ENCODE results near the gene NRIP2.

NRIP2 gene

DNA sequence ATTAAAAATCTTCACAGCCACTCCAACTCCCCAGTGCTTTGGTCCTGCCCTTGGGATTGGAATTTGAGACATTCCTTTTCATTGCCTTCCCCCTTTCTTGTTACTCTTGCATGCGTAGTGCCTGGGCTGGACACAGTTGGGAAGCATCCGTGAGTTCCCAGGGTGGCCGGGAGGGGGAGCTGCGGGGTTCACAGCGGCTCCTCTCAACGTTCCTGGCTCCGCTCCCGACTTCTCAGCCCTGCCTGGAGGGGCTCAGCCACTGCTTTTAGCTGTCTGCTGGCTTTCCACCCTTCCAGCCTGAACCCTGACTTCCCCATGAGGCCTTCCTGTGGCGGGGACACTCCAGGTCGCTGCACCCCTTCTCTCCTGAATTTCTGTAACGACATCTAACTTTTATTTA lies 18.8 kb upstream of the NRIP2 start:
- DNase-seq, result peak; percentile 79
- in situ Hi-C loops (cut with MboI; ENCODE audit: low pct_unique_long_range_greater_than_20kb, low sequenced_read_pairs), result no loop called here

DNA sequence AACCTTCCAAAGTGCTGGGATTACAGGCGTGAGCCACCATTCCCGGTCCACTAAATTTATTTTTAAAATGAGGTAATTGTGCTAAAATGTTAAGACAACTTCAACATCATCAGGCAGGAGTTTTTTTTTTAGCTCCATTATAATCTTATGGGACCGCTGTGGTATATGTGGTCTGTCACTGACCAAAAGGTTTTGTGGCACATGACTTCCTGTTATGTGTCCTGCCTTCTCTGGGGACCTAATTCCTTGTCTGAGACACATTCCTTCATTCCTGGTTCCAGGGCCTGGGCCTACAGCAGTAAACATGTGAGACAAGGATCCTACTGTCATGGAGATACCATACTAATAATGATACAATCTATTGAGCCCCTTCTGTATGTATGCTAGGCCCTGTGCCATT lies 17.1 kb upstream of the NRIP2 start:
- no peak for DNase-seq
- in situ Hi-C loops (cut with MboI; ENCODE audit: low pct_unique_long_range_greater_than_20kb, low sequenced_read_pairs), result no loop called here

DNA sequence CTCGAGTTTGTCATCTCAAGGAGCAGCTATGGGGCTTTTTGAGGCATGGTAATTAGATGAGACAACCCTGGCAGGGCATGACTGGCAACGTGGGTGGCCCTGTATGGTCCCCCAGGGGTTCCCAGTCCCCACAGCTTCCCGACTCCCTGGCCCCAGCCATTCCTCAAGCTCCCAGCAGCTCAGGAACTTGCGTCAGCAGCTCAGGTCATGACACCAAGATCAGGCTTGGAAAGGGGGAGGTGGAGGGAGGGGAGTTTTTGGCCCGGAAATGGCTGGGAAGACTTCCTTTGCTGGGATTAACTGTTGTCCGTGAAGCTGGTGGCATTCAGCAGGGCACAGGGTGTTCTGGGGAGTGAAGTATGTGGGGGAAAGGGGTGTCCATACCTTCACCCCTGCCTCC lies 10.4 kb upstream of the NRIP2 start:
- in situ Hi-C loops (cut with MboI; ENCODE audit: low pct_unique_long_range_greater_than_20kb, low sequenced_read_pairs), result no loop called here
- DNase-seq, result no peak

DNA sequence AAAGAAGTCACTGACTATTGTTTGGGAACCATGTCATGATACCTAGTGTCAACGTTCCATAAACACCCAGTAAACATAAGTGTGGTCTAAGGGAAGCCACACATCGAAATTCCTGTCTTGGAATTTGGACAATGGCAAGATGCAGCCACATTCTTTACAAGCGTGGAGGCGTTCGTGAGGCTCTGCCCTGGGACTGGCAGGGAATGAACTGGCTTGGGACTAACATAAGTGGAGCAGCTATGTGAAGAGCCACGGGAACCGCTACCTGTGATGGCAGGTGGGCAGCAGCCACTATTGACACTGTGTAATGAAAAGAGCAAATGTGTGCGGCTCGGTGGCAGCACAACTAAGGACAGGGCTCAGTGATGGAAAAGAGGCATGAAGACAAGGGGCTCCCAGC lies 10.0 kb upstream of the NRIP2 start:
- in situ Hi-C loops (cut with MboI; ENCODE audit: low pct_unique_long_range_greater_than_20kb, low sequenced_read_pairs), result no loop called here
- no peak for DNase-seq

DNA sequence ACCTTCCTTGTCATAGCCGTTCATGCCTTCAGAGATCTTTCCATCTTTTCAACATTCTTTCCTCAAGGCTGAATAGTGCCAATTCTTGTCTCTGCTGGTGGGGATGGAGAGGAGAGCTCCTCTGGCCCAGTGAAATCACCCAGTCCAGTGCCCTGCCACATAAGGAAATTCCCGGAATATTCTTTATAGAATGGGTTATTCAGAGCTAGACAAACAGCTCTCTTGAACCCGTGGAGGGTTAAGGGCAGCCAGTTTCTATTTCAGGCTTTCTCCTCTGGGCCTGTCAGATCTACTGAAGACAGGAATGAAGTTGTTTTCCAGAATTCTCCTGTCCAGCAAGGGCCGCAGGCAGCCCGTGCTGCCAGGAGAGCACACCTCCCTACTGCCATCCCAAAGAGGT lies 8.1 kb upstream of the NRIP2 start:
- no peak for DNase-seq
- in situ Hi-C loops (cut with MboI; ENCODE audit: low pct_unique_long_range_greater_than_20kb, low sequenced_read_pairs), result no loop called here

DNA sequence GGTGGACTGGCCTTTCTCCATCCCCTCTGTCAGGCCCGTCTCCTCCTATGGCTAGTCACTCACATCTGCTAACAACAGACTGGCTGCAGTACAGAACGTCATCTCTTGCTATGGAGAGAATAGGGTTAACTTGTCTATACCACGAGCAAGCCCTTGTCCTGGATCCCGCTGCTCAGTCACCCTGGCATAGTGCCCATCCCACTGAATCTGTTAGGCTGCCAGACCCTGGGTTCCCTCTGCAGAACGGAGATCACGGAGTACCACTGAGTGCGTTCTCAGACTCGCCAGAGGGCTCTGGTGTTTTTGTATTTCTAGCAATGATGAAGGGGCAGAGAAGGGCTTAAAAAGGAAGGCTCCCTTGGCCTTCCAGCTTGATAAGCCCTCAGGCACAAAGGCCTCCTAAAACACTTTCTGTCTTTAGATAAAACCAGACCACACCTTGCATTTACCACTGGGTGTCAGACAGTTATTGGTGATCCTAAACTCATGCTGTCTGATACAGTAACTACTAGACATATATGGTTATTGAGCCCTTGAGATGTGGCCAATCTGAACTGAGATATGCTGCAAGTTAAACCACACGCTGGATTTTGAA lies 6.3 kb upstream of the NRIP2 start:
- in situ Hi-C loops (cut with MboI; ENCODE audit: low pct_unique_long_range_greater_than_20kb, low sequenced_read_pairs), result no loop called here
- no peak for DNase-seq

DNA sequence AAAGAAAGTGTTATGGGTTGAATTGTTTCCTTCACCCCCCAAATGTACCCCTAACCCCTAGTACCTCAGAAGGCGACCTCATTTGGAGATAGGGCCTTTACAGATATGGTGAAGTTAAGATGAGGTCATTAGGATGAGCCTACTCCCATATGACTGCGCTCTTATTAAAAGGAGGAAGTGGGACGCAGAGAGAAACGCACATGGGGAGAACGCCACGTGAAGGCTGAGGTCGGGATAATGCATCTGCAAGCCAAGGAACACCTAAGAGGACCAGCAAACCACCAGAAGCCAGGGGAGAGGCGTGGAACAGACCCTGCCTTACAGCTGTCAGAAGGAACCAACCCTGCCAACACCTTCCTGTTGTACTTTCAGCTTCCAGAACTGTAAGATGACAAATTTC lies 1.7 kb upstream of the NRIP2 start:
- in situ Hi-C loops (cut with MboI; ENCODE audit: low pct_unique_long_range_greater_than_20kb, low sequenced_read_pairs), result no loop called here
- no peak for DNase-seq

DNA sequence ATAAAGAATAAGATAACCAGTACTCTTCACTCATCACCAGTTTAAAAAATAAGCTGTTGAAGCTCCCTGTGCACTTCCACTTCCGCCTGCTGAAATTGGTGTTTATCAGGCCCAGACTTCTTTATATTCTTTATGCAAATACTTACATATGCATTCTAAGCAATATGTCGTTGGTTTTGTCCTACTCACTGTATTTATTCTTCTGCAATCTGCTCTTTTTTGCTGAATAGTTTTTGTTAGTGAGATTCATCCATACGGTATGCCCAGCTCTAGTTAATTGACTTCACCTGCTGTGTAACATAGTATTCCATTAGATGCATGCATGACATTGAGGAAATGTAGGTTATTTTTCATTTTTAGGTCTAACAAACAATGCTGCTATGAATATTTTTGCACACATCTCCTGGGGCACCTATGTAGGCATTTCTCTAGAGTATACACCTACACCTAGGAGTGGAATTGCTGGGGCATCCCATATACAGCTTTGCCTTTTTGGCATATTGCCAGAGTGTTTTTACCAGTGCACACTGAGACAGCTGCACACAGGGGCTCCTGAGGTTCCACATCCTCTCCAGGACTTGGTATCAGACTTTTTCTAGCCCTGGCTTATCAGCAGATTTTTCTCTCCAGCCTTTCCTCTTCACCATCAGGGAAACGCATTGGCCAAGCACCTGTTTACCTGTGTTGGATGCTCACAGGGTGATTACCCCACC lies 1.0 kb upstream of the NRIP2 start:
- in situ Hi-C loops (cut with MboI; ENCODE audit: low pct_unique_long_range_greater_than_20kb, low sequenced_read_pairs), result no loop called here
- no peak for DNase-seq

DNA sequence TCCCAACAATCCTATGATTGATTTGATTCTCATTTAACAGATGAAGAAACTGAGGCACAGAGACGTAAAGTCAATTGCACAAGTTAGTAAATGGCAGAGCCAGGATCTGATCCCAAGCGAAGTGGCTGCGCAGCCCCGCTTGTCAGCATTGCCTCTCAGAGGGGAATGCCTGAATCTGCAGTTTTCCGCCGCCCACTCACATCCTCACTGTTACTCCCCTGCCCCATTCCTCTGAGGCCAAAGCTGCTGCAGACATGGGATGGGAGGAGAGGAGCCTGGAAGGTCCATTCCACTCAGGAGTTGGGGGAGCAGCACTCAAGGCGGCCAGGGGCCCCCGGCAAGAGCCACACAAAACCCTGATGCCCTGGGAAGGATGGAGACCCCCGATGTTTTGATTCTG lies 1.0 kb downstream of the NRIP2 start:
- no peak for DNase-seq
- in situ Hi-C loops (cut with MboI; ENCODE audit: low pct_unique_long_range_greater_than_20kb, low sequenced_read_pairs), result no loop called here

DNA sequence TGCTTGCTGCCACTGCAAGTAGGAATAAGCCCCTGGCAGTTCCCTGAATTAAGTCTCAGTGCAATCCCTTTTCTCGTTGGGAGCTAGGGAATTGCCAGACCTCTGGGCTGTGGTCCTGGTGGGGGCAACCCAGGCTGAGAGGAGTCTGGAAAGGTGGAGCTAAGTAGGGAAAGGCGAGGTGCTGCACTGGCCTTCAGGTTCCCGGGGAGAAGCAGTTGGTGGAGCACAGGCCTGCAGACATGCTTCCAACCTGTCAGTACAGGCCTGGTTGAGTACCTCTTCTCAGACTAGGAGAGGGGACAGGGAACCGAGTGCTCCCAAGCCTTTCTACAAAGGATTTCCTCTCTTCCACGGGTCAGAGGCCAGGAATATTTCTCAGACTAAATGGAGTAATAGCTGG lies 1.5 kb downstream of the NRIP2 start:
- DNase-seq, result no peak
- in situ Hi-C loops (cut with MboI; ENCODE audit: low pct_unique_long_range_greater_than_20kb, low sequenced_read_pairs), result no loop called here

DNA sequence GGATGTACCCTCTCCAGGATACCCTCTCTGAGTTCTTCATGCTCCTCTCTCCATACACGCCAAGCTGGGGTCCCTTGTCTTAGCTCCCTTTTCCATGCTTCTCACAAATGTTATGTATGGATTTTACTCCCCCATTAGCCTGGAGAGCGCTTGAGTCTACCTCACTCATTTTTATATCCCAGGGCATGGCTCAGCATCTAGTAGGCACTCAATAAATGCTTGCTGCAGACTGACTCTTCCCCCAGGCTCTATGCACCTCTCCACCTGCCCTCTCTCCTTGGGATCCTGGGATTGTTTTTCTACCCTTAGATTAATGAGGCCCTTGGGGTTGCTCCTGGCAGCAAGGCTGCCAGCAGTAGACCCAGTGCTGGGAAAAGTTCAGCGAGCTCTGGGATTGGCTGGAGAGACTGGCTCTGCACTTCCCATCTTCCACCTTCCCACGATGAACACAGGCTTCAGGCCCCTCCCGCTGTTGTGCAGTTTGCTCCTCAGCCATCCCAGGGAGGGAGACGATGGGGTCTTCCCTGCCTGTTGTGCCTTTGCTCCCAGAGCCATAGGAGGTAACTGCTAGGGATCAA lies 2.2 kb downstream of the NRIP2 start:
- DNase-seq, result no peak
- in situ Hi-C loops (cut with MboI; ENCODE audit: low pct_unique_long_range_greater_than_20kb, low sequenced_read_pairs), result no loop called here

DNA sequence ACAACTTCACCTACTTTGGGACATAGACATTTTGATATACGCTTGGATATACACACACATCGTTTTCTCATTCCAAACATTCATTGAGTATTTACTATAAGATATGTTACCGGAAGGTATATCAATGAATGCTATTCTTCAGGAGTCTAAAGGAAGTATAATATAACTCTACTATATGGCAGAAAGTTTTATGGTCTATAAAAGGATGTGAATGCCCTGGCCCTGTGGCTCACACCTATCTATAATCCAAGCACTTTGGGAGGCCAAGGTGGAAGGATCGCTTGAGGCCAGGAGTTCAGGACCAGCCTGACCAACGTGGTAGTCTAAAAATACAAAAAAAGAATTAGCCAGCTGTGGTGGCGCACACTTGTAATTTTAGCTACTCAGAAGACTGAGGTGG lies 5.6 kb downstream of the NRIP2 start:
- in situ Hi-C loops (cut with MboI; ENCODE audit: low pct_unique_long_range_greater_than_20kb, low sequenced_read_pairs), result no loop called here

DNA sequence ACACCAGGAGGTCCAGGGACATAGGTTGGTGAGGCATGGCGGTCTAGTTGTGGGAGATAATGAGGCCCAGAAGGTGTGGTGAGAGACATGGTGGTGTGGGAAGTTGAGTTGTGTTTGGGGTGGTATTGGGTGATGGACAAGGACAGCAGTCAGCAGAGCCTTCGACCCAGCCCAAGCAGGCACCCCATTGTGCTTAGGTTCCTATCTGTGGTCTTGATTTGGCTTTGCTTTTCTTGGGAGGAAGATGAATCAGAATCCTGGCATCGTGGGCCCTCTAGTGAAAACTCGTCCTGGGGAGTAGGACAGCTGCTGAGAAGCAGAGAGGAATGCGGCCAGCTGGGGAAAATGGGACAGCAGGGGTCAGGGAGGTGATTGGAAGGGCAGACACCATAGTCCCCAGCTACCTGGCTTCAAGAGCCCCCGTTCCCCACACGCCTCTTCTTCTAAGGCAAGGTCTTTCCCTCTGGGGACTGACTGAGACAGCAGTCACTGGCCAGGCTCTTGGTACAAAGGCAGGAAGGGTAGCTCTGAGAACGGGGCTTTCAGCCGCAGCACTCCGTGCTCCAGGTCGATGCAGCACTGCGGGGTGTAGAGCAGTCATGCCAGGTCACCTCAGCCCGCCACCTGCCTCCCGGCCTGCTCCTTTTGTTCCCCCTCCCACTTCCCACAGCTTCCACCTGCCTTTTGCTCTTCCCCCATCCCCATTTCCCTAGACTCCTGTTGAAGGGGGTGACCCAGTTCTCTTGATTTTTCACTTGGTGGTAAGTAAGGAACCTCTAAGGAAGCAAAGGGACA lies 7.9 kb downstream of the NRIP2 start:
- no peak for DNase-seq
- in situ Hi-C loops (cut with MboI; ENCODE audit: low pct_unique_long_range_greater_than_20kb, low sequenced_read_pairs), result no loop called here

More for the DNA sequence above, 5.6 kb downstream of the NRIP2 start:
- DNase-seq, result no peak

DNA sequence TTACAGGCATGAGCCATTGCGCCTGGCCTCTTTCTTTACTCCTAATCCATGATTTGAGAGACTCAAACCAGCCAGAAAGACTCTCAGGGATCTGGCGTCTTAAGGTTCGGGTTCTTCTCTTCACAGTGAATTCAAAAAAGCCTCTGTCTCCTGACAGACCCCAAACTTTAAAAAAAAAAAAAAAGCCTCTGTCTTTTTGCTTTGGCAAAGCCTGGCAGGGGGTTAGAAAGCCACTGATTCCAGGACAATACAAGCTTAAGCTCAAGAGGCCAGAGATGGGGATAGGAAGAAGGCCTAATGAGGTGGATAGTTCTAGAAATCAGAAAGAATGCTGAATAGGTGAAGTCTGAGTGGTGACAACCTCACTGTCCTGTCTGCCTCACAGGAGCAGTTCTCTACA lies 8.8 kb downstream of the NRIP2 start:
- DNase-seq, result no peak
- in situ Hi-C loops (cut with MboI; ENCODE audit: low pct_unique_long_range_greater_than_20kb, low sequenced_read_pairs), result no loop called here

DNA sequence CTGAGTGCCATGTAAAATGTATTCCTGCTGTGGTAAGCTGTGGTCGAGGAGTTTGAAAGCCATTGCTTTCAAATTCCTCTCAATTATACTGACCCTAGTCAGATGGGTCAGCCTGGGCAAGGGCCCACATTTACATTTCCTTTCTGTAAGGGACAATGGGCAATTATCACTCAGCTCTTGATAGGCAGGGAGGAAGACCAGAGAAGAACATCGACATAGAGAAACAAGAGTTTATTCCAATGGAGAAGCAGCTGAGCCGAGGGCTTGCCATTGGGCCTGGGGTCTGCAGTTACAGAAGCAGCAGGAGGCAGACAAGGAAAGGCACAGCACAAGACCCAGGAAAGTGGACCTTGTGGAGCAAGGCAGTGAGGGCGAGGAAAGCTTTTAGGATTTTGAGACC lies 9.7 kb downstream of the NRIP2 start:
- no peak for DNase-seq
- in situ Hi-C loops (cut with MboI; ENCODE audit: low pct_unique_long_range_greater_than_20kb, low sequenced_read_pairs), result no loop called here

DNA sequence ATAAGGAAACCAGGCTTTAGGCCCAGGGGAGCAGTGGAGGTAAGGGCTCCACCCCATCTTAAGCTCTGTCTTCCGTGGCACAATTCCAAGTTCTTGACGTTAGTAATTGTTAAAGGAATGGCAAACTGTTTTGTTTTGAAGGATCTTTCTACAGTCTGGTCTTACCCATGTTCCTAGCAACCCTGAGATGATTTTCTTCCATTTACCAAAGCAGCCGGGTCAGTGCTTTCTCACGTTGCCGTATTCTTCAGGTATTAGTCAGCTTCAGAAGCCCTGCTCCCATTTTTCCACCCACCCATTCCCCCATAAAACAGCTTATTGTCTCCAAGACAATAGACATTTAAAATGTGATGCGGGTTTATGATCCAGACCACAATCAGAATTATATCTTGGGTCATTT lies 10.3 kb downstream of the NRIP2 start:
- in situ Hi-C loops (cut with MboI; ENCODE audit: low pct_unique_long_range_greater_than_20kb, low sequenced_read_pairs), result no loop called here
- no peak for DNase-seq

DNA sequence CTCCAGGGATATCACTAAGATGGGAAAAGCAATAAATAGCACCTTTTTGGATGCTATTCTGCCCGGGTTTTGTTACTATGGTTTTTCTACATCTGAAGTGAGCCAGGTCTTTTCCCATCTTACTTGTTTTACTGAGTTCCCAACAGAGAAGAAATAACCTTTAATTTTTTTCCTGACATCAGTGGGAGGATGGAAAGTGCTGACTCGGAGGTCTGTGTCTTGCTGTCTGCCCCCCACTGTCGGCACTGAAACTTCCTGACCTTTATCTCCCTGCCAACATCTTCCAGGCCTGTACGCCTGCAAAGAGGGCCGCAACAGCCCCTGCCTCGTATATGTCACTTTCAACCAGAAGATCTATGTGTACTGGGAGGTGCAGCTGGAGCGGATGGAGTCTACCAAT lies 11.4 kb downstream of the NRIP2 start:
- in situ Hi-C loops (cut with MboI; ENCODE audit: low pct_unique_long_range_greater_than_20kb, low sequenced_read_pairs), result no loop called here
- no peak for DNase-seq

DNA sequence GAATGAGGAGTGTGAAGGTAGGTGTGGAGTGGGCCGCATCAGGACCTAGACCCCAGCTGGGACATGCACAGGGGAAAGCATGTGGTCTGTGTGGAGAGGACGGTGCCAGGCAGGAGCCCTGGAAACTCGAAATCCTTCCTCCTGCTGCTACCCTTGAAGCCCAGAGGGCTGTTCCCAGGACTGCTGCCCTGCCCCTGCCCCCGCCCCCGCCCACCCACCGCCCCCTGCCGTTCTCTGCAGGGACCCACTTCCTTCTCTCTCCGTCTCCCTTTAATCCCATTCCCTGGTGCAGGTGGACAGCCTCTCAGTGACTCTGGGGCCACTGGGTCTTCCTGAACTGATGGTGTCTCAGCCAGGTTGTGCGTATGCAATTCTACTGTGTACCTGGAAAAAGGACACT lies 14.4 kb downstream of the NRIP2 start:
- in situ Hi-C loops (cut with MboI; ENCODE audit: low pct_unique_long_range_greater_than_20kb, low sequenced_read_pairs), result no loop called here
- no peak for DNase-seq

DNA sequence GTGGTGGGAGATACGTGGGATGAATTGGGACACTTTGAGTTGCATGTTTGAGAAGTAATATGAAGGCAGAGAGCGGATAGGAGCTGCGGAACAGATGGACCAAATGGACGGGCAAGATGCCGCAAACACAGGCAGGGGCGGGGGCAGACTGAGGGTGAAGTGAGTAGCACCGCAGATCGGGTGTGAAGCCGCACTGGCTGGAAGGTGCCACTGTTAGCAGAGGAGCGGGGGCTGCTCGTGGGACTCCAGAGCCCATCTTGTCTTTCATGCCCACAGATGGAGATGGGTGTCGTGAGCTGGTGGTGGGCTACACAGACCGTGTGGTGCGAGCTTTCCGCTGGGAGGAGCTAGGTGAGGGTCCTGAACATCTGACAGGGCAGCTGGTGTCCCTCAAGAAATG lies 15.0 kb downstream of the NRIP2 start:
- in situ Hi-C loops (cut with MboI; ENCODE audit: low pct_unique_long_range_greater_than_20kb, low sequenced_read_pairs), result no loop called here
- DNase-seq, result no peak
